Left lung (tissue), 10 donors: ENCODE data around the gene MTMR1. TPM values are rescaled to one million over a fixed set of nuclear protein-coding genes. Genes with fewer than 3 reads are reported as not detected.

Source experiments
- ATAC-seq: fragments of 200-7000 bp; cut with Tn5 transposase; one replicate; pipeline ENCODE4 v1.9.1; 2020; ENCODE audit warnings: moderate library complexity
- DNase-seq, 4 donors: peaks; one replicate each; pipeline ENCODE4 v3.0.0-alpha.2; 2013 to 2020
- H3K27ac ChIP-seq, 2 donors: fragments of 200-600 bp; sonication (generic) in 1 of 2; one replicate each; pipeline versions ENCODE4 v1.5.0 to v1.8.0; 2020 to 2021
- H3K27me3 ChIP-seq, 2 donors: fragments of 200-600 bp; sonication (generic) in 1 of 2; one replicate each; pipeline versions ENCODE4 v1.5.0 to v1.8.0; 2020 to 2021
- H3K36me3 ChIP-seq, 2 donors: fragments of 200-600 bp; sonication (generic) in 1 of 2; one replicate each; pipeline versions ENCODE4 v1.5.0 to v1.8.0; 2020 to 2021
- H3K4me1 ChIP-seq, 2 donors: fragments of 200-600 bp; one replicate each; pipeline ENCODE4 v1.8.0; 2021
- H3K4me3 ChIP-seq, 2 donors: fragments of 200-600 bp; sonication (generic) in 1 of 2; one replicate each; pipeline versions ENCODE4 v1.5.0 to v1.8.0; 2020 to 2021; ENCODE audit warnings: mild to moderate bottlenecking in 1 of 2
- H3K9me3 ChIP-seq, 2 donors: fragments of 200-600 bp; sonication (generic) in 1 of 2; one replicate each; pipeline versions ENCODE4 v1.5.0 to v1.8.0; 2020 to 2021
- CTCF ChIP-seq, 2 donors: fragments of 200-600 bp; sonication (generic) in 1 of 2; IDR thresholded peaks; one replicate each; pipeline versions ENCODE4 v1.5.0 to v1.8.0; 2021; ENCODE audit warnings: antibody characterized with exemption in 2 of 2
- intact Hi-C, 2 donors: fragments of 100-400 bp; cut with DNase I; formaldehyde crosslinking; loops; one replicate each; pipeline versions ENCODE4 v1.11.2 to v1.14.2; 2022
- polyA plus RNA-seq, 6 donors: library from polyadenylated mRNA; unstranded; fragments of 120-200 nt; gene quantifications; one replicate each; pipeline ENCODE4 v1.2.1, GENCODE V29; 2013; ENCODE audit not compliant: insufficient read length in 6 of 6
- total RNA-seq, 2 donors: library from RNA; stranded (reverse); fragmentation: NEBNext Ultra II Directional; extraction: Animal tissue kit (Norgen Biotek cat#: 25700); gene quantifications; one replicate each; pipeline ENCODE4 v1.2.1, GENCODE V29; 2021
- donor health status: DM: no; HTN: yes; CAD: no.
- donor health status: DM: no; HTN: no; CAD: no.

The MTMR1 gene
- total and polyA plus RNA-seq, 8 donors = 17.3 to 23.1 (median 20.7) TPM

GRCh38 chrX:150736475-150736874 lies 43.3 kb downstream of the MTMR1 start:
- Histone ChIP-seq H3K4me1 (no peaks in the 10 kb centered on the region), H3K9me3 (no peaks in the 10 kb centered on the region), H3K4me3 (no peak overlapping the region), H3K27ac (no peak overlapping the region), H3K36me3 (peaks cover 4 to 41% of the 10 kb centered on the region in 2 donors), H3K27me3 (no peaks in the 10 kb centered on the region)
- intact Hi-C loops = no loop called here
- no peak for TF ChIP-seq CTCF (IDR thresholded peaks at IDR 0.05)
- no peak for ATAC-seq
- DNase-seq = no peak

- H3K27ac ChIP-seq = no peak overlapping the region
- ATAC-seq (no peak), DNase-seq (no peak)
- H3K4me1 ChIP-seq = no peaks in the 10 kb centered on the region
- intact Hi-C loops = no loop called here
- no peaks in the 10 kb centered on the region for H3K9me3 ChIP-seq
- no peaks in the 10 kb centered on the region for H3K27me3 ChIP-seq
- no peak for TF ChIP-seq CTCF (IDR thresholded peaks at IDR 0.05)
- H3K36me3 ChIP-seq = peaks cover 0 to 31% of the 10 kb centered on the region in 2 donors
- no peak overlapping the region for H3K4me3 ChIP-seq
These were observed 58.9 kb downstream of the MTMR1 start for GRCh38 chrX:150752124-150752523.

GRCh38 chrX:150753357-150753756 lies 60.2 kb downstream of the MTMR1 start:
- intact Hi-C loops = no loop called here
- H3K36me3 ChIP-seq = peaks cover 0 to 37% of the 10 kb centered on the region in 2 donors
- H3K9me3 ChIP-seq = no peaks in the 10 kb centered on the region
- no peak overlapping the region for H3K4me3 ChIP-seq
- TF ChIP-seq CTCF (IDR thresholded peaks at IDR 0.05) = no peak
- DNase-seq (no peak), ATAC-seq (no peak)
- no peaks in the 10 kb centered on the region for H3K27me3 ChIP-seq
- H3K27ac ChIP-seq = no peak overlapping the region
- H3K4me1 ChIP-seq = no peaks in the 10 kb centered on the region

- TF ChIP-seq CTCF (IDR thresholded peaks at IDR 0.05) = no peak
- intact Hi-C loops = no loop called here
- Histone ChIP-seq H3K4me1 (no peaks in the 10 kb centered on the region), H3K4me3 (no peak overlapping the region), H3K36me3 (peaks cover 0 to 43% of the 10 kb centered on the region in 2 donors), H3K9me3 (no peaks in the 10 kb centered on the region), H3K27ac (no peak overlapping the region), H3K27me3 (no peaks in the 10 kb centered on the region)
- DNase-seq = no peak
- ATAC-seq = no peak
These were observed 60.8 kb downstream of the MTMR1 start for GRCh38 chrX:150753968-150754367.

- Histone ChIP-seq H3K27me3 (no peaks in the 10 kb centered on the region), H3K9me3 (no peaks in the 10 kb centered on the region), H3K36me3 (peaks cover 0 to 39% of the 10 kb centered on the region in 2 donors), H3K27ac (no peak overlapping the region), H3K4me1 (no peaks in the 10 kb centered on the region), H3K4me3 (no peak overlapping the region)
- no peak for TF ChIP-seq CTCF (IDR thresholded peaks at IDR 0.05)
- intact Hi-C loops = no loop called here
- DNase-seq (no peak), ATAC-seq (no peak)
These were observed 64.2 kb downstream of the MTMR1 start for GRCh38 chrX:150757371-150757770.
